IPS-20b (cell line): ENCODE results near the gene LASP1NB.
"Not testable (repeated sequence)": the region's sequence is repeated elsewhere in the genome, so short reads cannot be mapped to it uniquely, and the experiment has no call there.

ENCODE experiments used
- H3K27ac ChIP-seq: one replicate; pipeline ENCODE4 v1.5.1; 2013; ENCODE audit warnings: low read length
- H3K27me3 ChIP-seq: 2 replicates; pipeline ENCODE4 v1.6.1; 2013; ENCODE audit warnings: mild to moderate bottlenecking, low read length, inconsistent platforms; ENCODE audit not compliant: insufficient read depth
- H3K36me3 ChIP-seq: 2 replicates; pipeline ENCODE4 v1.6.1; 2013; ENCODE audit warnings: low read depth, mild to moderate bottlenecking, inconsistent platforms, low read length, moderate library complexity; ENCODE audit not compliant: insufficient read depth
- H3K4me1 ChIP-seq: 2 replicates; pipeline ENCODE4 v1.6.1; 2013; ENCODE audit warnings: mild to moderate bottlenecking, control low read depth, inconsistent platforms, low read length, moderate library complexity; ENCODE audit not compliant: insufficient read depth
- H3K4me3 ChIP-seq: 2 replicates; pipeline ENCODE4 v1.5.1; 2013; ENCODE audit warnings: mild to moderate bottlenecking, low read length, inconsistent platforms
- H3K9ac ChIP-seq: 2 replicates; pipeline ENCODE4 v1.6.1; 2013; ENCODE audit warnings: low read depth, mild to moderate bottlenecking, inconsistent platforms, low read length, moderate library complexity
- H3K9me3 ChIP-seq: 2 replicates; pipeline ENCODE4 v1.6.1; 2013; ENCODE audit warnings: mild to moderate bottlenecking, low read depth, low read length, inconsistent platforms; ENCODE audit not compliant: insufficient read depth

Gene LASP1NB

DNA sequence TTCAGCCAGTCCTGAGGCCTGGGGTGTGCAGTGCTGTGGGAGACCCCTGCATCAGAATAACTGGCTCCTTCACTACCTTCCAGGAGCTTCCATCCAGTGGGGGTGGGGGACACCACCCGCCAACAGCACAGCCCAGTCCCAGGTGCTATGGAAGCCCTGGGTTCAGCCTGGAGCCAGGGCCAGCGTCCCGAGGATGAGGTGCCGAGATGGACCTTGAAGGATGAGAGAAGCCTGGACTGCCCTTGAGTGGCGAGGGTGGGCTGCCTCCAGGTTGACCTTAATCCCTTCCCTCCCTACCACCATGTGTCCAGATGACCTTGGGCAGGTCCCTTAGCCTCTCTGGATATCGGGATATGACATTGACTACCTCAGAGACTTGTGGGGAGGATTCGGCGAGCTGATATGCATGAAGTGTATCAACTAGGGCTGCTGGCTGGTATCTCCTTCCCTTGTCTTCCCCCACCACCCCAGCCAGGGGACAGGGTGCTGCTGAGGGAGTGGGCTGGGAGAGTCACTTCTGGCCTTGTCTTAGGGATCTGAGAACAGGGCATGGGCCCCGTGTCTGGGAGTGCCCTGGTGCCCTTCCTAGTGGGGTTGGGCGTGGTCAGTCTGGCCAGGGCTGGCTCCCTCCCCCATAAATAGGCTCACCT lies 14.2 kb upstream of the LASP1NB start:
- Histone ChIP-seq H3K4me1 (peaks cover 8% of the 10 kb centered on the region), H3K9ac (no peak overlapping the region), H3K9me3 (no peaks in the 10 kb centered on the region), H3K4me3 (no peak overlapping the region), H3K27ac (no peak overlapping the region), H3K27me3 (no peaks in the 10 kb centered on the region), H3K36me3 (peaks cover 35% of the 10 kb centered on the region)

DNA sequence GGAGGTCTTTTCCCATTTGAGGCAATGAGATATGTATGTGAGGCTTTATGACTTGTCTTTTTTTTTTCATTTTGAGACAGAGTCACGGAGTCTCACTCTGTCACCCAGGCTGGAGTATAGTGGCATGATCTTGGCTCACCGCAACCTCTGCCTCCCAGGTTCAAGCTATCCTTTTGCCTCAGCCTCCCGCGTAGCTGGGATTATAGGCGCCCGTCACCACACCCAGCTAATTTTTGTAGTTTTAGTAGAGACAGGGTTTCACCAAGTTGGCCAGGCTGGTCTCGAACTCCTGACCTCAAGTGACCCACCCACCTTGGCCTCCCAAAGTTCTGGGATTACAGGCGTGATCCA lies 13.7 kb upstream of the LASP1NB start:
- H3K27me3 ChIP-seq, H3K27ac ChIP-seq, H3K9ac ChIP-seq, H3K4me1 ChIP-seq, H3K4me3 ChIP-seq, H3K9me3 ChIP-seq: not testable (repeated sequence)
- H3K36me3 ChIP-seq = peaks cover 35% of the 10 kb centered on the region

DNA sequence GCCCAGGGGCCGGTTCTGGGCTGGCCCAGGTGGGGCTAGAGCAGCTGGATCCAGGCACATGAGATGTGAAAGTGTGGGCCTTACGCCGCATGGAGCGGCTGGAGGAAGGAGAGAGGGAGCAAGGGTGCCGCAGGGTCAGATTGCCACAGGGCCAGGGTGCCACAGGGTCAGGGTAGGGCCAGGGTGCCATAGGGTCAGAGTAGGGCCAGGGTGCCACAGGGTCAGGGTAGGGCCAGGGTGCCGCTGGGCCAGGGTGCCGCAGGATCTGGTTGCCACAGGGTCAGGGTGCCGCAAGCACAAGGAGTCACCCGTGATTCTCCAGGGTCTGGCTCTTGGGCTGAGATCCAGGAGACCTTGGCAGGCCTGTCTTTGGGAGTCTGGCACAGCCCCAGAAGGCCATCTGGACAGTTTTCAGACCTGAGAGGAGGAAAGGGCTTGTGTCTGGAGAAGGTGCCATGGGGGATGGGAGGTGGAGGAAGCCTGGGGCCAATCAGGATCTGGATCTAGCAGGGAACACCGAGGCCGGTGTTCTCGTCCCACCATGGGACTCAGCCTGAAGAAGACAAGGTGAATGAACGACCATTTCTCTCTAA lies 13.1 kb upstream of the LASP1NB start:
- Histone ChIP-seq H3K27me3 (no peaks in the 10 kb centered on the region), H3K4me3 (no peak overlapping the region), H3K9ac (no peak overlapping the region; the same call in 1 of the 2 replicates), H3K9me3 (no peaks in the 10 kb centered on the region), H3K27ac (no peak overlapping the region), H3K36me3 (peaks cover 35% of the 10 kb centered on the region), H3K4me1 (peaks cover 3% of the 10 kb centered on the region; the same call in 1 of the 2 replicates)

GRCh38 chr17:38914741-38915638 lies 10.4 kb upstream of the LASP1NB start:
- H3K4me3 ChIP-seq = no peak overlapping the region
- no peaks in the 10 kb centered on the region for H3K4me1 ChIP-seq
- no peaks in the 10 kb centered on the region for H3K9me3 ChIP-seq
- no peak overlapping the region for H3K27ac ChIP-seq
- no peak overlapping the region for H3K9ac ChIP-seq
- H3K36me3 ChIP-seq = peaks cover 54% of the 10 kb centered on the region
- H3K27me3 ChIP-seq = no peaks in the 10 kb centered on the region

DNA sequence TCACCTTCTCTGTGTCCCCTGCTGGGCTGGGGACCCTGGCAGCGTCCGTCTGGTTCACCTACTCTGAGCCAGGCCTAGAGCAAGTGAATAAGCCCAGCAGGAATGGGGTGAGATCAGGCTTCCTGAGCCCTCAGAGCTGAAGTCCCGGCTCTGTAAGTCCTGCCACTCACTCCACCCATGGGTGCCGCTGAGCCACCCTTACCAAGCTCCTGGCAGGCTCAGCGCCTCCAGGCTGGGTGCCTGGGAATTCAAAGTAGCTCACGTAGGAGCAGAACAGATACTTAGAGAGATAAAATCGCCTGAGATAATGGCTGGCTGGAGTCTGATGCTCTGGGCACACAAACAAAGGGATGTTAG lies 9.8 kb upstream of the LASP1NB start:
- Histone ChIP-seq H3K9ac (no peak overlapping the region), H3K4me1 (no peaks in the 10 kb centered on the region), H3K27ac (no peak overlapping the region), H3K4me3 (no peak overlapping the region), H3K27me3 (no peaks in the 10 kb centered on the region), H3K36me3 (peaks cover 52% of the 10 kb centered on the region), H3K9me3 (no peaks in the 10 kb centered on the region)

DNA sequence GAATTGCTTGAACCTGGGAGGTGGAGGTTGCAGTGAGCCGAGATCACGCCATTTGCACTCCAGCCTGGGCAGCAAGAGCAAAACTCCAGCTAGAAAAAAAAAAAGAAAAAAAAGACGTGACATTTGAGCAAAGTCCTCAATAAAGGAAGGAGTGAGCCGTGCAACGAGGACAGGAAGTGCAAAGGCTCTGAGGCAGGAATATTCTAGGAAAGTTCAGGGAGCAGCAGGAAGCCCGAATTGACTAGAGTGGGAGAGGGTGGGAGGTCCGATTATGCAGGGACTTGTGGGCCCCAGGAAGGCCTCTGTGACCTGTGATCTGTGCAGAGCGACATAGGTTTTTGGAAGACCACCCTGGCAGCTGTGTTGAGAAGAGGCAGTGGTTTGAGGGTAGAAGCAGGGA lies 8.6 kb upstream of the LASP1NB start:
- Histone ChIP-seq H3K4me1 (no peaks in the 10 kb centered on the region), H3K9ac (no peak overlapping the region), H3K4me3 (no peak overlapping the region), H3K9me3 (no peaks in the 10 kb centered on the region), H3K27ac (no peak overlapping the region), H3K27me3 (no peaks in the 10 kb centered on the region), H3K36me3 (peaks cover 52% of the 10 kb centered on the region)

- no peak overlapping the region for H3K9ac ChIP-seq
- H3K27ac ChIP-seq = no peak overlapping the region
- H3K4me3 ChIP-seq = no peak overlapping the region
- no peaks in the 10 kb centered on the region for H3K9me3 ChIP-seq
- peaks cover 1% of the 10 kb centered on the region; the same call in 1 of the 2 replicates for H3K4me1 ChIP-seq
- H3K27me3 ChIP-seq = no peaks in the 10 kb centered on the region
- H3K36me3 ChIP-seq = peaks cover 52% of the 10 kb centered on the region
Measured at GRCh38 chr17:38917259-38917658, 8.2 kb upstream of the LASP1NB start.

DNA sequence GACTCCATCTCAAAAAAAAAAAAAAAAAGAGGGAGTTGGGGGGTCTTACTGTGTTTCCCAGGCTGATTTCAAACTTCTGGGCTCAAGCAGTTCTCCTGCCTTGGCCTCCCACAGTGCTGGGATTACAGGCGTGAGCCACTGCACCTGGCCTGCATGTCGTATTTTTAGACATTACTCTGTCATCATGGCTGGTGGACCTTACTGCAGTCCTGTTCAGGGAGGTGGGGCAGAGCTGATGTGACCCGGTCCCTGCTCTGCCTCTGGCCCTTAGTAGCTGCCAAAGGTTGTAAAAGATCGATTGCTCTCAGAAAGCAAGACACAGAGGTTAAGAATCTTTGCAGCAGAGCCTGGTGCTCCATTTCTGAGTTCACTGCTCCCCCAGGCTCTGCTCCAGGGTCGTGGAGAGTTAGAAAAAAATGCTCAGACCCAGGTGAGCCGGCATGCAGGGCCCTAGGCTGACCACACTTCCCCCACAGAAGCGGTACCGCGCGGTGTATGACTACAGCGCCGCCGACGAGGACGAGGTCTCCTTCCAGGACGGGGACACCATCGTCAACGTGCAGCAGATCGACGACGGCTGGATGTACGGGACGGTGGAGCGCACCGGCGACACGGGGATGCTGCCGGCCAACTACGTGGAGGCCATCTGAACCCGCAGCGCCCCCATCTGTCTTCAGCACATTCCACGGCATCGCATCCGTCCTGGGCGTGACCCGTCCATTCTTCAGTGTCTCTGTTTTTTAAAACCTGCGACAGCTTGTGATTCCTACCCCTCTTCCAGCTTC lies 7.1 kb upstream of the LASP1NB start:
- Histone ChIP-seq H3K9ac (no peak overlapping the region), H3K36me3 (peaks cover 46% of the 10 kb centered on the region), H3K27me3 (no peaks in the 10 kb centered on the region), H3K9me3 (no peaks in the 10 kb centered on the region), H3K27ac (no peak overlapping the region), H3K4me1 (peaks cover 11% of the 10 kb centered on the region; the same call in 1 of the 2 replicates), H3K4me3 (no peak overlapping the region)

GRCh38 chr17:38918916-38919315 lies 6.5 kb upstream of the LASP1NB start:
- Histone ChIP-seq H3K9me3 (no peaks in the 10 kb centered on the region), H3K9ac (no peak overlapping the region), H3K27me3 (no peaks in the 10 kb centered on the region), H3K36me3 (peaks cover 45% of the 10 kb centered on the region), H3K4me1 (peaks cover 11% of the 10 kb centered on the region; the same call in 1 of the 2 replicates), H3K27ac (no peak overlapping the region), H3K4me3 (no peak overlapping the region)

GRCh38 chr17:38919316-38920078 lies 5.9 kb upstream of the LASP1NB start:
- Histone ChIP-seq H3K4me3 (no peak overlapping the region), H3K27me3 (no peaks in the 10 kb centered on the region), H3K4me1 (peaks cover 11% of the 10 kb centered on the region; the same call in 1 of the 2 replicates), H3K9me3 (no peaks in the 10 kb centered on the region), H3K27ac (no peak overlapping the region), H3K36me3 (peaks cover 39% of the 10 kb centered on the region), H3K9ac (no peak overlapping the region)
